PC-3 (cell line): ENCODE data around the gene ZBTB7B. TPM values are rescaled to one million over a fixed set of nuclear protein-coding genes. Genes with fewer than 3 reads are reported as not detected.
A peak's percentile ranks its signal among the peaks of the same experiment; 100 is the strongest.

ENCODE experiments used
- ATAC-seq: fragments of 200-7000 bp; cut with Tn5 transposase; 2 replicates; pipeline ENCODE4 v1.9.1; 2020; ENCODE audit warnings: mild to moderate bottlenecking, moderate library complexity
- BruUV-seq: library from RNA; stranded (reverse); fragments of 400-500 nt; replicated peaks from 2 replicates; lab custom pipeline; 2021; lab: Mats Ljungman, UMichigan
- CTCF ChIA-PET: fragments of 300-600 bp; sonication (Branson Sonifier 250); formaldehyde crosslinking; loops from one replicate; lab custom pipeline; 2022; ENCODE audit warnings: antibody characterized with exemption; lab: Charles Lee
- POLR2A ChIA-PET: fragments of 300-600 bp; sonication (Branson Sonifier 250); formaldehyde crosslinking; loops from one replicate; lab custom pipeline; 2022; ENCODE audit warnings: antibody characterized with exemption; ENCODE audit not compliant: unreplicated experiment; lab: Charles Lee
- DNase-seq: peaks from one replicate; pipeline ENCODE4 v3.0.0-alpha.2; 2015
- H2AFZ ChIP-seq: fragments of 300-600 bp; sonication (generic); 2 replicates; pipeline ENCODE4 v1.6.0; 2016; ENCODE audit warnings: antibody characterized with exemption, low read length
- H3F3A ChIP-seq: fragments of 300-600 bp; sonication (generic); one replicate; pipeline ENCODE4 v1.6.0; 2017; ENCODE audit warnings: antibody characterized with exemption, low read length, control low read depth, mild to moderate bottlenecking; ENCODE audit not compliant: unreplicated experiment
- H3K27ac ChIP-seq: fragments of 300-600 bp; sonication (generic); 2 replicates; pipeline ENCODE4 v1.5.1; 2016; ENCODE audit warnings: mild to moderate bottlenecking, low read length
- H3K27me3 ChIP-seq: fragments of 300-600 bp; sonication (generic); 2 replicates; pipeline ENCODE4 v1.6.1; 2016; ENCODE audit warnings: low read length, mixed read lengths
- H3K36me3 ChIP-seq: fragments of 300-600 bp; sonication (generic); 2 replicates; pipeline ENCODE4 v1.6.1; 2016; ENCODE audit warnings: low read depth, mixed run types, low read length, mixed read lengths
- H3K4me1 ChIP-seq: fragments of 300-600 bp; sonication (generic); 2 replicates; pipeline ENCODE4 v1.5.1; 2016; ENCODE audit warnings: low read length; ENCODE audit not compliant: insufficient read depth
- H3K4me2 ChIP-seq: fragments of 300-600 bp; sonication (generic); 2 replicates; pipeline ENCODE4 v1.6.0; 2016; ENCODE audit warnings: low read length
- H3K4me3 ChIP-seq: fragments of 300-600 bp; sonication (generic); 2 replicates; pipeline ENCODE4 v1.5.1; 2016; ENCODE audit warnings: mild to moderate bottlenecking, low read length, mixed read lengths
- H3K79me2 ChIP-seq: fragments of 300-600 bp; sonication (generic); 2 replicates; pipeline ENCODE4 v1.6.1; 2017; ENCODE audit warnings: low read length, mixed read lengths
- H3K9ac ChIP-seq: fragments of 300-600 bp; sonication (generic); 2 replicates; pipeline ENCODE4 v1.6.0; 2016; ENCODE audit warnings: mild to moderate bottlenecking, low read length
- H3K9me2 ChIP-seq: fragments of 300-600 bp; sonication (generic); replicated peaks from 2 replicates; pipeline ENCODE4 v1.6.1; 2016; ENCODE audit warnings: mixed run types, low read length, mixed read lengths
- H3K9me3 ChIP-seq: fragments of 300-600 bp; sonication (generic); 2 replicates; pipeline ENCODE4 v1.6.1; 2016; ENCODE audit warnings: low read length, mixed read lengths
- H4K20me1 ChIP-seq: fragments of 300-600 bp; sonication (generic); 2 replicates; pipeline ENCODE4 v1.6.1; 2016; ENCODE audit warnings: low read length, mixed read lengths
- CTCF ChIP-seq: fragments of 300-600 bp; sonication (generic); conservative IDR thresholded peaks from 2 replicates; pipeline ENCODE4 v1.5.1; 2017; ENCODE audit warnings: antibody characterized with exemption, low read depth, mild to moderate bottlenecking, low read length
- EZH2 ChIP-seq: fragments of 300-600 bp; sonication (generic); IDR thresholded peaks from one replicate; pipeline ENCODE4 v1.6.1; 2017; ENCODE audit warnings: antibody characterized with exemption, mild to moderate bottlenecking, low read length; ENCODE audit not compliant: unreplicated experiment
- EZH2phosphoT487 ChIP-seq: fragments of 300-600 bp; sonication (generic); IDR thresholded peaks from 2 replicates; pipeline ENCODE4 v1.6.1; 2018; ENCODE audit warnings: mild to moderate bottlenecking, antibody characterized with exemption, low read length, borderline replicate concordance
- intact Hi-C: fragments of 100-400 bp; cut with micrococcal nuclease; formaldehyde crosslinking; loops from 2 replicates; pipeline ENCODE4 v1.9.0; 2023
- total RNA-seq: library from RNA; depleted of rRNA; stranded (reverse); fragments of >200 nt; gene quantifications from 2 replicates; pipeline ENCODE4 v1.2.3, GENCODE V29; 2014

Gene ZBTB7B
- total RNA-seq, 1 experiment from 2014 or later = 39.7 TPM

GRCh38 chr1:154982341-154982740, 20.3 kb upstream of the ZBTB7B start:
- H3K79me2 ChIP-seq = peaks cover 66% of the 10 kb centered on the region
- peak overlapping the region; percentile 43 for H3K4me3 ChIP-seq
- peak overlapping the region; percentile 90 for H2AFZ ChIP-seq
- POLR2A ChIA-PET = interaction anchor here (0.6 kb wide), 1 partner anchor 27 kb away, joined by 6 read pairs; the partner anchor contains the start of gene PBXIP1
- no peak for TF ChIP-seq CTCF
- TF ChIP-seq EZH2 = no peak
- no peak for TF ChIP-seq EZH2phosphoT487
- H3K9me2 ChIP-seq = no peaks in the 10 kb centered on the region
- peak overlapping the region; percentile 81 for H3K4me2 ChIP-seq
- peaks cover 6% of the 10 kb centered on the region for H3F3A ChIP-seq
- ATAC-seq (no peak), DNase-seq (no peak)
- peaks cover 3% of the 10 kb centered on the region; the same call in 1 of the 2 replicates for H4K20me1 ChIP-seq
- BruUV-seq = no TSS peak
- H3K27ac ChIP-seq = peak overlapping the region; percentile 47
- no peaks in the 10 kb centered on the region for H3K27me3 ChIP-seq
- H3K36me3 ChIP-seq = peaks cover 31% of the 10 kb centered on the region
- no peaks in the 10 kb centered on the region for H3K9me3 ChIP-seq
- H3K4me1 ChIP-seq = peaks cover 10% of the 10 kb centered on the region
- CTCF ChIA-PET = no interaction called here
- intact Hi-C loops = loop anchor here (10.0 kb wide), 1 partner anchor 582 kb away; the partner anchor contains the start of gene ASH1L
- H3K9ac ChIP-seq = peak overlapping the region; percentile 56

GRCh38 chr1:154982897-154983648, 19.5 kb upstream of the ZBTB7B start, which contains the start of gene FLAD1:
FLAD1 (plus strand) TSS chr1:154983344; CDS start chr1:154983695, 351 bp downstream.
- ATAC-seq (peak; percentile 100), DNase-seq (peak; percentile 100)
- TF ChIP-seq CTCF = no peak
- no peak for TF ChIP-seq EZH2
- TF ChIP-seq EZH2phosphoT487 = no peak
- H3K9me3 ChIP-seq = no peaks in the 10 kb centered on the region
- H3K4me1 ChIP-seq = peaks cover 7% of the 10 kb centered on the region
- H3K27me3 ChIP-seq = no peaks in the 10 kb centered on the region
- CTCF ChIA-PET = interaction anchor here (0.6 to 1.9 kb wide), 5 partner anchors 10 to 1776 kb away, joined by 3 to 6 read pairs (median 5); partner anchors contain the start of gene LENEP
- POLR2A ChIA-PET = interaction anchor here (0.6 to 0.9 kb wide), 4 partner anchors 11 to 113 kb away, joined by 3 to 6 read pairs (median 4); partner anchors contain the start of genes LENEP and PBXIP1
- H3K4me2 ChIP-seq = peak within 1 kb of the TSS; percentile 99
- peaks cover 2% of the 10 kb centered on the region; the same call in 1 of the 2 replicates for H4K20me1 ChIP-seq
- no TSS peak for BruUV-seq
- H3K36me3 ChIP-seq = peaks cover 30% of the 10 kb centered on the region
- H3F3A ChIP-seq = peaks cover 6% of the 10 kb centered on the region
- peak within 1 kb of the TSS; percentile 86 for H3K4me3 ChIP-seq
- peaks cover 66% of the 10 kb centered on the region for H3K79me2 ChIP-seq
- intact Hi-C loops = loop anchor here (1.0 to 10.0 kb wide), 3 partner anchors 13 to 582 kb away; partner anchors contain the start of gene ASH1L
- H3K27ac ChIP-seq = peak within 1 kb of the TSS; percentile 50
- H3K9ac ChIP-seq = peak within 1 kb of the TSS; percentile 92
- H3K9me2 ChIP-seq = no peaks in the 10 kb centered on the region
- H2AFZ ChIP-seq = peak within 1 kb of the TSS; percentile 90
